ENCODE results near the gene APLP1. TPM values are rescaled to one million over a fixed set of nuclear protein-coding genes. Genes with fewer than 3 reads are reported as not detected.

Gene APLP1
- polyA plus RNA-seq, 2 of the 4 experiments (the other 2 are of a cell fraction): 54.7 to 60.4 TPM

DNA sequence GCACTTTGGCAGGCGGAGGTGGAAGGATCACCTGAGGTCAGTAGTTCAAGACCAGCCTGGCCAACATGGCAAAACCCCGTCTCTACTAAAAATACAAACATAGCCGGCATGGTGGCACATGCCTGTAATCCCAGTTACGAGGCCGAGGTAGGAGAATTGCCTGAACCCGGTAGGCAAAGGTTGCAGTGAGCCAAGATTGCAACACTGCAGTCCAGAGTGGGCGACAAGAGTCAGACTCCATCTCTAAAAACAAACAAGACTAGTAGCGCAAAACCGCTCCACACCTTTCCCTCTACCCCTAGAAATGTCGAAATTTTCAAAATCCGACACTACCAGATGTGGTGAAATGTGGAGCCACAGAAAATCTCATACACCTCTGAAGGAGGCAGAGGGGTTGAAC lies 50.9 kb downstream of the APLP1 start:
- TF ChIP-seq ZSCAN20 (CRISPR knock-in tag; IDR thresholded peaks at IDR 0.05): no peak
- TF ChIP-seq HOXA7 (CRISPR knock-in tag; IDR thresholded peaks at IDR 0.05): no peak
- no peak for TF ChIP-seq GATA3 (IDR thresholded peaks at IDR 0.05; ENCODE audit: borderline replicate concordance)
- TF ChIP-seq CBX2 (IDR thresholded peaks at IDR 0.05; ENCODE audit: borderline replicate concordance, low read depth): no peak
- no peak for TF ChIP-seq ESRRA (IDR thresholded peaks at IDR 0.05; ENCODE audit: borderline replicate concordance, low read length)
- no peak for TF ChIP-seq HMGXB4 (CRISPR knock-in tag; IDR thresholded peaks at IDR 0.05; ENCODE audit: borderline replicate concordance)
- TF ChIP-seq RFX5 (IDR thresholded peaks at IDR 0.05): no peak
- no peak for TF ChIP-seq ZNF302 (CRISPR knock-in tag; IDR thresholded peaks at IDR 0.05)
- TF ChIP-seq MAX (IDR thresholded peaks at IDR 0.05): no peak
- no peak for TF ChIP-seq RAD21 (conservative IDR thresholded peaks at IDR 0.05 in 1 of 2, IDR thresholded peaks at IDR 0.05 in 1 of 2)
- TF ChIP-seq MYC (IDR thresholded peaks at IDR 0.05; ENCODE audit: borderline replicate concordance, low read length): no peak
- no peak for TF ChIP-seq CHD2 (IDR thresholded peaks at IDR 0.05; ENCODE audit: low read length, partially characterized antibody)
- TF ChIP-seq E2F6 (IDR thresholded peaks at IDR 0.05; ENCODE audit: borderline replicate concordance, low read depth): no peak
- TF ChIP-seq, protein P1, sequence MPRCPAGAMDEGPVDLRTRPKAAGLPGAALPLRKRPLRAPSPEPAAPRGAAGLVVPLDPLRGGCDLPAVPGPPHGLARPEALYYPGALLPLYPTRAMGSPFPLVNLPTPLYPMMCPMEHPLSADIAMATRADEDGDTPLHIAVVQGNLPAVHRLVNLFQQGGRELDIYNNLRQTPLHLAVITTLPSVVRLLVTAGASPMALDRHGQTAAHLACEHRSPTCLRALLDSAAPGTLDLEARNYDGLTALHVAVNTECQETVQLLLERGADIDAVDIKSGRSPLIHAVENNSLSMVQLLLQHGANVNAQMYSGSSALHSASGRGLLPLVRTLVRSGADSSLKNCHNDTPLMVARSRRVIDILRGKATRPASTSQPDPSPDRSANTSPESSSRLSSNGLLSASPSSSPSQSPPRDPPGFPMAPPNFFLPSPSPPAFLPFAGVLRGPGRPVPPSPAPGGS (IDR thresholded peaks at IDR 0.05): no peak
- no peak for TF ChIP-seq HOXB13 (CRISPR knock-in tag; IDR thresholded peaks at IDR 0.05; ENCODE audit: low read depth)
- no peak for TF ChIP-seq POLR2A (IDR thresholded peaks at IDR 0.05; ENCODE audit: low read length)
- Histone ChIP-seq H3K9me3 (no peaks in the 10 kb centered on the region), H3K4me3 (no peak overlapping the region), H3K27ac (no peak overlapping the region), H3K4me2 (no peak overlapping the region), H3K4me1 (no peaks in the 10 kb centered on the region)
- 65% methylated on average over 11 of the region's 11 CpGs for WGBS (ENCODE audit: missing lambda C conversion rate)
- no peak for DNase-seq (ENCODE audit: low read depth in 1 of 2, low spot score in 1 of 2)
- ChIA-PET CTCF (interaction anchor here (4.0 kb wide), 1 partner anchor 13 kb away, joined by 29 read pairs; no protein-coding TSS in a partner anchor), POLR2A (interaction anchor here (0.6 kb wide), 1 partner anchor 69 kb away, joined by 3 read pairs; no protein-coding TSS in a partner anchor)
- FAIRE-seq: no peak
- no peak for ATAC-seq

- peaks cover 12% of the 10 kb centered on the region for H3K9me3 ChIP-seq
- H3K4me2 ChIP-seq: no peak overlapping the region
- no peak for FAIRE-seq
- no peak overlapping the region for H3K4me3 ChIP-seq
- DNase-seq (ENCODE audit: low read depth in 1 of 2, low spot score in 1 of 2): no peak
- no peak for ATAC-seq
- no peaks in the 10 kb centered on the region for H3K4me1 ChIP-seq
- TF ChIP-seq HES2 (IDR thresholded peaks at IDR 0.05) (no peak), REST (IDR thresholded peaks at IDR 0.05) (no peak), MAZ (IDR thresholded peaks at IDR 0.05; ENCODE audit: borderline replicate concordance, low read depth, low read length) (no peak), ZSCAN20 (CRISPR knock-in tag; IDR thresholded peaks at IDR 0.05) (no peak), GATA3 (IDR thresholded peaks at IDR 0.05; ENCODE audit: borderline replicate concordance) (no peak), ZC3H11A (IDR thresholded peaks at IDR 0.05) (peak; percentile 100)
- 40% methylated on average over 6 of the region's 6 CpGs for WGBS (ENCODE audit: missing lambda C conversion rate)
- ChIA-PET POLR2A (no interaction called here), CTCF (interaction anchor here (1.1 to 15.4 kb wide), 6 partner anchors 8 to 49 kb away, joined by 3 to 402 read pairs (median 6); partner anchors contain the start of gene TYROBP)
- no peak overlapping the region for H3K27ac ChIP-seq
Observed at GRCh38 chr19:35921012-35921411, 52.6 kb downstream of the APLP1 start.
